Gastroesophageal sphincter (tissue), 3 donors: ENCODE measurements around the gene CIZ1.

Experiments
- EP300 ChIP-seq: sonication (generic); formaldehyde crosslinking; IDR thresholded peaks from one replicate; pipeline ENCODE4 v1.6.1; 2017; ENCODE audit warnings: antibody characterized with exemption, mild to moderate bottlenecking
- POLR2A ChIP-seq, 2 donors: fragments of 450-650 bp; IDR thresholded peaks; one replicate each; pipeline ENCODE4 v1.6.1; 2017; ENCODE audit warnings: antibody characterized with exemption in 2 of 2, mild to moderate bottlenecking in 2 of 2, moderate library complexity in 1 of 2
- POLR2AphosphoS5 ChIP-seq: sonication (generic); formaldehyde crosslinking; IDR thresholded peaks from one replicate; pipeline ENCODE4 v1.6.1; 2017; ENCODE audit warnings: antibody characterized with exemption
- TF ChIP-seq, protein P1 (sequence below), 4 experiments: fragments of 200-600 bp in 2 of 4; fragments of 450-650 bp in 2 of 4; sonication (generic) in 1 of 4; IDR thresholded peaks; one replicate each; pipeline ENCODE4 v1.5.1; 2017 to 2019; ENCODE audit warnings: antibody characterized with exemption in 4 of 4, mild to moderate bottlenecking in 2 of 4, moderate library complexity in 2 of 4

DNA sequence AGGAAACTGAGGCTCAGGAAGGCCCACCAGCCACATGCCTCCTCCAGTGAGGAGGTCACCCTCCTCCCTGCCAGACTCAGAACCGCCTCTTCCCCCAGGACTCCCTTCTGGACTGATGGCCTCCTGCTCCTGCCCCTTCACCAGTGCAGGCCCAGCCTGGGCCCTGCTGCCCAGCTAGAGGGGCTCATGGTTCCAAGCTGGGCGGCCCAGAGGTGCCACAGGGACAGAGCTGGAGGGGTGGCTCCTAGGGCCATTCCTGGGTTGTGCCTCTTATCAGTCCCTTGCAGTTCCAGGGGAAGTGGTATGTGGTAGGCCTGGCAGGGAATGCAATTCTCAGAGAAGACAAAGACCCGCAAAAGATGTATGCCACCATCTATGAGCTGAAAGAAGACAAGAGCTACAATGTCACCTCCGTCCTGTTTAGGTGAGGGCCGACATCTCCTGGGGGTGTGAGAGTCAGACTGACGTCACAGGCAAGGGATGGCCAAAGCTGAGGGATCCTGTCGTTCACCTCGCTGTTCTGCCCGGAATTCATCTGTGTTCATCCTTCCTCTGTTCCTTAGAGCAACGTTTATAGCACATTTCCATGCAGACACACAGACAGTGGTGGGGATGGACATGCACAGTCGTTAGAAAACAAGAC, 41.3 kb downstream of the CIZ1 start:
- TF ChIP-seq, protein P1, sequence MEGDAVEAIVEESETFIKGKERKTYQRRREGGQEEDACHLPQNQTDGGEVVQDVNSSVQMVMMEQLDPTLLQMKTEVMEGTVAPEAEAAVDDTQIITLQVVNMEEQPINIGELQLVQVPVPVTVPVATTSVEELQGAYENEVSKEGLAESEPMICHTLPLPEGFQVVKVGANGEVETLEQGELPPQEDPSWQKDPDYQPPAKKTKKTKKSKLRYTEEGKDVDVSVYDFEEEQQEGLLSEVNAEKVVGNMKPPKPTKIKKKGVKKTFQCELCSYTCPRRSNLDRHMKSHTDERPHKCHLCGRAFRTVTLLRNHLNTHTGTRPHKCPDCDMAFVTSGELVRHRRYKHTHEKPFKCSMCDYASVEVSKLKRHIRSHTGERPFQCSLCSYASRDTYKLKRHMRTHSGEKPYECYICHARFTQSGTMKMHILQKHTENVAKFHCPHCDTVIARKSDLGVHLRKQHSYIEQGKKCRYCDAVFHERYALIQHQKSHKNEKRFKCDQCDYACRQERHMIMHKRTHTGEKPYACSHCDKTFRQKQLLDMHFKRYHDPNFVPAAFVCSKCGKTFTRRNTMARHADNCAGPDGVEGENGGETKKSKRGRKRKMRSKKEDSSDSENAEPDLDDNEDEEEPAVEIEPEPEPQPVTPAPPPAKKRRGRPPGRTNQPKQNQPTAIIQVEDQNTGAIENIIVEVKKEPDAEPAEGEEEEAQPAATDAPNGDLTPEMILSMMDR (IDR thresholded peaks at IDR 0.05) = no peak
- TF ChIP-seq POLR2A (IDR thresholded peaks at IDR 0.05) = no peak
- TF ChIP-seq POLR2AphosphoS5 = no peak
- no peak for TF ChIP-seq EP300
